ENCODE results near the gene PRMT7.
A peak's percentile ranks its signal among the peaks of the same experiment; 100 is the strongest.
"Not testable (repeated sequence)": the region's sequence is repeated elsewhere in the genome, so short reads cannot be mapped to it uniquely, and the experiment has no call there.

The PRMT7 gene

DNA sequence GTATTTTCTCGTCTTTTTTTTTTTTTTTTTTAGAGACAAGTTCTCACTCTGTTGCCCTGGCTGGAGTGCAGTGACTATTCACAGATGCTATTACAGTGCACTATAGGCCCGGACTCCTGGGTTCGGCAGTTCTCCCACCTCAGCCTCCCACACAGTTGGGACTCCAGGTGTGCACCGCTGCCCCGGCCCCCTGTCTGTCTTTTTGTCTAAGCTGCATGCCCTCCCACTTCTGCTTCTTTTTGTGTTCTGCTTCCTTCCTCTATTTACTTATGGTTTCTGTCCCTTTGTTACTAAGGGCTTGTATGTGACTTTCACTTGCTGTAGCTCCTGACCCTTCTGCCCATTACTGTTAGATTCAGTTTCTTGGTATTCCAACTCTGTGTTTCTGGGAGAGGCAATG is 26.0 kb upstream of the PRMT7 start:
- DNase-seq = no peak

GRCh38 chr16:68285683-68286082 is 25.1 kb upstream of the PRMT7 start:
- no peak for DNase-seq

- DNase-seq = no peak
These were observed 24.4 kb upstream of the PRMT7 start for GRCh38 chr16:68286153-68287074.

DNA sequence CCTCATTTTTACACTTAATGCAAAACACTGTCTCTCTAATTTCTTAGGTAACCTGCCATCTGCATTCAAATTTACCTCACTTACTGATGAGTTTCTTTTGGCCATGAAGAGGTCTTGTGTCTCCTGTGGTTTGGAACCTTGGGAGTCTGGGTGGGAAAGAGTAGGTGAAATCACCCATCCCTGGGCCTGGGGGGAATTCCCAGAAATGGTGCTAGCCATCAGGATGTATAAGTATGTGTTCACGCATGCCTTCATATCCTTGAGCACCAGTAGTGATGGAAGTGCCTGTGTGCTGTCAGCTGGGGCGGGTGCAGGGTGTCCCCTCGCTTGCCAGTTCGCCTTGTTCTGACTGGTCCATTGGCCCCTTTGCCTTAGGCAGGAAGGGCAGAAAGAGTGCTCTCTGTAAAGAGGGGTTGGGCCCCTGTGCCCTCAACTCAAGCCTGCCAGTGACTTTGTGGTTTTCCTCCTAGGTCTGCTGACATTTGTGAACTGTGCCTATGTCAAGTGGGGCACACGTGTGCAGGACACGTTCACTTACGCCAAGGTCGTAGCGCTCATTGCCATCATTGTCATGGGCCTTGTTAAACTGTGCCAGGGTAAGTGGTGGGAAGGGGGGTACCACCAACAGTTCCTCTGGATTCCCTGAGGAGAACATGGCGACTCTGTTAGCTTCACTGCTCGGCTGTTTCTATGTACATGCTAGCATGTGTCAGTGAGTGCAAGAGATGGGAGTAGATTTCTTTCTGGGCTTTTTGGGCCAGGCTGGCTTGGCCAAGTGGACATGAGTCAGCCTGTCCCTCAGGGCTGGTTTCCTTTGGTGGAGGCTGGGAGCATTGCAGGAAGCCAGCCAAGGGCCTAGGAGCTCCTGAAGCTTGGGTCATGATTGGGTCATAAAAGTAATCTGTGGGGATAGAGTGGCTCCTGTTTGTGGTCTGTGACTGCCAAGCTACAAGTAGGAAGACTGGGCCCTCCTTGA is 23.3 kb upstream of the PRMT7 start:
- DNase-seq = peak in 1 of 4 experiments; percentile 26

DNA sequence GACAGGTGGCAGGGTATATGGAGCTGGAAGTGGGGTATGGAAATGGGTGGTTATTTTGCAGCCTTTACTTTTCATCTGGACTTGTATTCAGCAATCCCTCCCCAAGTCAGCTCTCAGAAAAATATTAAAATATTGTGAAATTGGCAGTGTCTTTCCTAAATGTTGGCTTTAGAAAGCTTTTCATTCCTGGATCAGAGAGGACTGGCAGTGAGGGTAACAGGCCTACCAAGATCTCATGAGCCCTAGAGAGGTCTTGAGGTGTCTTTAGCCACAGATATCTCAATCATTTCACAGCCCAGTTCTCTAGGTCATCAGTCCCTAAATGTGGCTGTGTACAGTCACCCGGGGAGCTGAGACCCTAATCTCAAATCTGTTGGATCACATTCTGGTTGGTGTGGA is 22.6 kb upstream of the PRMT7 start:
- DNase-seq = no peak

GRCh38 chr16:68288796-68289195 is 22.0 kb upstream of the PRMT7 start:
- not testable (repeated sequence) for DNase-seq

- DNase-seq = no peak
These were observed 21.6 kb upstream of the PRMT7 start for GRCh38 chr16:68289202-68289601.

- DNase-seq = peak in 1 of 4 experiments; percentile 24
These were observed 21.0 kb upstream of the PRMT7 start for GRCh38 chr16:68289621-68290329.

DNA sequence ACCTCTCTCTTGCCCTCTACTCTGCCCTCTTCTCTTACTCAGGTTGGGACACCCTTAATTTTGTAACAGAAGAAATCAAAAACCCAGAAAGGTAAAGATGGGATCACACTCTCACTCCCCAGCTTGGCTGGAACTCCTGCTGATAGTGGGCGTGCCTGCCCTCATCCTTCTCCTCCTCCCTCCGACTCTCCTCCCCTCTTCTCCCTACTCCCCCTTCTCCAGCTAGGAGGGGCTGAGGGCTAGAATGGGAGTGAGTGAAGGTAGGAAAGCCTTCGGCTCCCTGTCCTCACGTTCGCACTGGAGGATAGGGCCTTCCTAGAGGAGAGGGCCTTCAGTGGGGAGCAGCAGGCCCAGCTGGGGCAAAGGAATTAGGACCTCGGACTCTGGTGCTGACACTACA is 20.4 kb upstream of the PRMT7 start:
- no peak for DNase-seq

DNA sequence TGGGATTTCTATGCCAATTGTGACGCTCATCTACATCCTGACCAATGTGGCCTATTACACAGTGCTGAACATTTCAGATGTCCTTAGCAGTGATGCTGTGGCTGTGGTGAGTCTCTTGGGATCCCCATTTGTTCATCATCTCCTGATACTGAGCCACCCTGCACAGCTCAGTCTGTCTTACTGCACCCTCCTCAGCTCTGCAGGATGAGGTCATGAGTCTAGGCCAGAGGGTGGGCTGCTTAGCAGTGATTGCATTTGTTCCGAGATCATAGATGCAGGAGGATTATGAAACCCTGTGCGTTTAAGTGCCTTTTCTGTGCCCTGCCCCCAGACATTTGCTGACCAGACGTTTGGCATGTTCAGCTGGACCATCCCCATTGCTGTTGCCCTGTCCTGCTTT is 19.6 kb upstream of the PRMT7 start:
- no peak for DNase-seq

GRCh38 chr16:68292425-68292824 is 18.4 kb upstream of the PRMT7 start:
- no peak for DNase-seq

DNA sequence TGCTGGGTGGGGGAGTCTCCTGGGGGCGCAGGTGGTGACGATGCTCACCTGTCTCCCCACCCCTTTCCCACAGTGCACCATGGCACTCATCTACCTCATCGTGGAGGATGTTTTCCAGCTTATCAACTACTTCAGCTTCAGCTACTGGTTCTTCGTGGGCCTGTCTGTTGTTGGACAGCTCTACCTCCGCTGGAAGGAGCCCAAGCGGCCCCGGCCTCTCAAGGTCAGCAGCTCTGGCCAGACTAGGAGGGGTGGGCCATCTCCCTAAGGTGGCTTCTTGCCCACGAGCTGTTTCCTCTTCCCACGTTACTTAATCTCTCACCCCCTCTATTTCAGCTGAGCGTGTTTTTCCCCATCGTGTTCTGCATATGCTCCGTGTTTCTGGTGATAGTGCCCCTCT is 14.5 kb upstream of the PRMT7 start:
- no peak for DNase-seq

- DNase-seq = no peak
These were observed 14.1 kb upstream of the PRMT7 start for GRCh38 chr16:68296693-68297092.

GRCh38 chr16:68297908-68298307 is 12.9 kb upstream of the PRMT7 start:
- DNase-seq = no peak

- DNase-seq = no peak
These were observed 12.5 kb upstream of the PRMT7 start for GRCh38 chr16:68298312-68298711.

- no peak for DNase-seq
These were observed 11.8 kb upstream of the PRMT7 start for GRCh38 chr16:68298907-68299561.

GRCh38 chr16:68299571-68300453 is 11.0 kb upstream of the PRMT7 start:
- DNase-seq = no peak

- DNase-seq = no peak
These were observed 9.9 kb upstream of the PRMT7 start for GRCh38 chr16:68300734-68301459.

GRCh38 chr16:68306633-68307032 is 4.2 kb upstream of the PRMT7 start:
- DNase-seq = no peak

DNA sequence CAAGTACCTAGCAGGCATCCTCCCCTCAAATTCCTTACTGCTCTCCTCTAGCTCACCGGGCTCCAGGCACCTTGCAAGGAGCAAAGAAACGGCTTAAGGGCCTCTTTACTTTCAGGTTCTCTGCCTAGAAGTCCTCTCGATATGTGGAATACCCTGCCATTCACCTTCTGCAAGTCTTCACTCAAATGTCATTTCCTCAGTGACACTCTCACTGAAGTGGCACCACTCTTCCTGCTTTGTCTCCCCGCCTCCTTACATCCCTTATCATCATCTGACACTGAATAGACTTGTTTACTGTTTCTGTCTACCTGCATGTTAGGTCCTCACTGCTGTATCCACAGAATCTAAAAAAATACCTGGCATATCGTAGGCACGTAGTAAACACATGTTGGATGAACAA is 1.0 kb upstream of the PRMT7 start:
- DNase-seq = no peak

DNA sequence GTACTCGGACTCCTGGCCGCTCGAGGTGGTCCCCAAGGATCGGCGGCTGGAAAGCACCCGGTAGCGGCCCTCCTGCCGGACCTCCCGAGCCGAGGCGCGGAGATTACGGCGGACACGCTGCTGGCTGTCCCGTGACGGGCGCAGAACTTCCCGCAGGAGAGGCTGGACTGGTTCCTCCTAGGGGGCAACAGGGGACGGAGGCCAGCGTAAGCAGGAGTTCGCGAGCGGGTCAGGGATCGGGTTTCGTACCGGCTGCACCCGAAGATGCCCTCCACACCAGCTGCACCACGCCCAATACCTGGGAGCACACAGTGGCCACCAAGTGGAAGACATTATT is 414 bp upstream of the PRMT7 start:
- no peak for DNase-seq

Data from activated CD4-positive, CD25-positive, alpha-beta regulatory T cell (primary cell).